Stimulated activated CD8-positive, alpha-beta memory T cell treated with anti-CD3 and anti-CD28 coated beads, Interleukin-7, amount 100 ng/mL, for 24 hours (primary cell): Measurements from ENCODE around the gene TRABD2A.

Source experiments
- DNase-seq: peaks from one replicate; pipeline ENCODE4 v3.0.0-alpha.2; 2020; ENCODE audit warnings: low read depth

The TRABD2A gene

GRCh38 chr2:84849271-84849952, 31.5 kb downstream of the TRABD2A start:
- DNase-seq: no peak

- no peak for DNase-seq
These were observed 33.4 kb downstream of the TRABD2A start for GRCh38 chr2:84847326-84848050.

GRCh38 chr2:84846741-84847142, 34.1 kb downstream of the TRABD2A start:
- no peak for DNase-seq

- DNase-seq: no peak
These were observed 34.7 kb downstream of the TRABD2A start for GRCh38 chr2:84846041-84846663.

GRCh38 chr2:84844141-84844540, 36.7 kb downstream of the TRABD2A start:
- no peak for DNase-seq

GRCh38 chr2:84841577-84841976, 39.3 kb downstream of the TRABD2A start:
- DNase-seq: no peak

GRCh38 chr2:84840306-84840705, 40.6 kb downstream of the TRABD2A start:
- no peak for DNase-seq

GRCh38 chr2:84839851-84840250, 41.0 kb downstream of the TRABD2A start:
- no peak for DNase-seq

GRCh38 chr2:84838434-84839145, 42.3 kb downstream of the TRABD2A start:
- DNase-seq: no peak

GRCh38 chr2:84836215-84836614, 44.7 kb downstream of the TRABD2A start:
- no peak for DNase-seq

GRCh38 chr2:84833481-84834150, 47.3 kb downstream of the TRABD2A start:
- no peak for DNase-seq

- no peak for DNase-seq
These were observed 48.0 kb downstream of the TRABD2A start for GRCh38 chr2:84832772-84833461.

GRCh38 chr2:84830758-84831500, 50.0 kb downstream of the TRABD2A start:
- DNase-seq: no peak

GRCh38 chr2:84830095-84830494, 50.8 kb downstream of the TRABD2A start:
- no peak for DNase-seq

- no peak for DNase-seq
These were observed 51.2 kb downstream of the TRABD2A start for GRCh38 chr2:84829693-84830092.

GRCh38 chr2:84827978-84828575, 52.8 kb downstream of the TRABD2A start:
- DNase-seq: no peak

GRCh38 chr2:84823788-84824187, 57.1 kb downstream of the TRABD2A start:
- no peak for DNase-seq

- no peak for DNase-seq
These were observed 57.7 kb downstream of the TRABD2A start for GRCh38 chr2:84823229-84823628.

- DNase-seq: no peak
These were observed 59.1 kb downstream of the TRABD2A start for GRCh38 chr2:84821806-84822205.

GRCh38 chr2:84817239-84817655, 63.6 kb downstream of the TRABD2A start:
- no peak for DNase-seq
